RWPE2 (cell line): ENCODE results near the gene ZMYND19.

Source experiments
- ATAC-seq: fragments of 200-7000 bp; cut with Tn5 transposase; 3 replicates; pipeline ENCODE4 v1.9.1; 2021; ENCODE audit warnings: low read depth
- DNase-seq: peaks from one replicate; pipeline ENCODE4 v3.0.0-alpha.2; 2020; ENCODE audit warnings: low spot score
- H3K27ac ChIP-seq: fragments of 450-650 bp; 2 replicates; pipeline ENCODE4 v1.5.1; 2017; ENCODE audit warnings: mild to moderate bottlenecking; ENCODE audit not compliant: poor library complexity, severe bottlenecking
- H3K27me3 ChIP-seq: fragments of 250-450 bp; sonication (Bioruptor Pico); 2 replicates; pipeline ENCODE4 v1.5.1; 2021; ENCODE audit warnings: mild to moderate bottlenecking, moderate library complexity; ENCODE audit not compliant: insufficient read depth, poor library complexity, severe bottlenecking
- H3K36me3 ChIP-seq: fragments of 250-450 bp; sonication (Bioruptor Pico); 2 replicates; pipeline ENCODE4 v1.5.1; 2020; ENCODE audit warnings: low read depth, mild to moderate bottlenecking, moderate library complexity
- H3K4me1 ChIP-seq: fragments of 250-450 bp; sonication (Bioruptor Pico); 2 replicates; pipeline ENCODE4 v1.5.1; 2021; ENCODE audit warnings: mild to moderate bottlenecking, moderate library complexity; ENCODE audit not compliant: insufficient read depth, poor library complexity, severe bottlenecking
- H3K4me3 ChIP-seq: fragments of 250-450 bp; sonication (Bioruptor Pico); 2 replicates; pipeline ENCODE4 v1.5.1; 2021; ENCODE audit warnings: mild to moderate bottlenecking, moderate library complexity; ENCODE audit not compliant: severe bottlenecking
- H3K9me3 ChIP-seq: fragments of 250-450 bp; sonication (Bioruptor Pico); 2 replicates; pipeline ENCODE4 v1.5.1; 2021; ENCODE audit warnings: mild to moderate bottlenecking, moderate library complexity; ENCODE audit not compliant: severe bottlenecking
- CTCF ChIP-seq: fragments of 450-650 bp; IDR thresholded peaks from one replicate; pipeline ENCODE4 v1.5.1; 2017; ENCODE audit warnings: mild to moderate bottlenecking, moderate library complexity; ENCODE audit not compliant: poor library complexity, severe bottlenecking

The ZMYND19 gene

GRCh38 chr9:137580209-137580953, 9.9 kb downstream of the ZMYND19 start:
- no peak overlapping the region for H3K4me3 ChIP-seq
- TF ChIP-seq CTCF, result no peak
- peaks cover 6% of the 10 kb centered on the region for H3K4me1 ChIP-seq
- no peak overlapping the region for H3K27ac ChIP-seq
- H3K36me3 ChIP-seq, result peaks cover 35% of the 10 kb centered on the region
- no peaks in the 10 kb centered on the region for H3K9me3 ChIP-seq
- DNase-seq (no peak), ATAC-seq (no peak)
- H3K27me3 ChIP-seq, result no peaks in the 10 kb centered on the region

- no peaks in the 10 kb centered on the region for H3K27me3 ChIP-seq
- no peak for TF ChIP-seq CTCF
- no peaks in the 10 kb centered on the region for H3K9me3 ChIP-seq
- DNase-seq, result no peak
- peak overlapping the region; percentile 59 for H3K4me3 ChIP-seq
- ATAC-seq, result no peak; the same call in 2 of the 3 replicates
- H3K4me1 ChIP-seq, result peaks cover 6% of the 10 kb centered on the region
- peaks cover 34% of the 10 kb centered on the region for H3K36me3 ChIP-seq
- H3K27ac ChIP-seq, result peak overlapping the region; percentile 68
Measured at GRCh38 chr9:137579259-137579604, 11.1 kb downstream of the ZMYND19 start.

- H3K36me3 ChIP-seq, result peaks cover 37% of the 10 kb centered on the region
- no peaks in the 10 kb centered on the region for H3K27me3 ChIP-seq
- H3K4me3 ChIP-seq, result peak within 1 kb of the TSS; percentile 59
- peak; percentile 95 for TF ChIP-seq CTCF
- peak; percentile 93 for DNase-seq
- peak within 1 kb of the TSS; percentile 68 for H3K27ac ChIP-seq
- peaks cover 6% of the 10 kb centered on the region for H3K4me1 ChIP-seq
- ATAC-seq, result peak; percentile 94
- no peaks in the 10 kb centered on the region for H3K9me3 ChIP-seq
Measured at GRCh38 chr9:137578518-137579258, 11.6 kb downstream of the ZMYND19 start, which contains the start of gene DPH7. DPH7 (minus strand) TSS chr9:137578925; CDS start chr9:137578777, 148 bp downstream.

GRCh38 chr9:137575716-137576411, 14.4 kb downstream of the ZMYND19 start:
- Histone ChIP-seq H3K4me3 (no peak overlapping the region), H3K27ac (peak overlapping the region; percentile 68), H3K9me3 (no peaks in the 10 kb centered on the region), H3K4me1 (peaks cover 6% of the 10 kb centered on the region), H3K27me3 (no peaks in the 10 kb centered on the region), H3K36me3 (peaks cover 48% of the 10 kb centered on the region)
- no peak for TF ChIP-seq CTCF
- DNase-seq, result no peak
- no peak for ATAC-seq
